ENCODE data around the gene EXOC2. TPM values are rescaled to one million over a fixed set of nuclear protein-coding genes. Genes with fewer than 3 reads are reported as not detected.

Gene EXOC2
- total RNA-seq, 4 donors from 2014 or later, result 25.6 to 37.1 (median 30.8) TPM

GRCh38 chr6:593139-593906 lies 99.6 kb downstream of the EXOC2 start:
- Histone ChIP-seq H3K4me3 (replicated peaks in 1 of 3) (no peak overlapping the region), H3K27ac (no peak overlapping the region), H3K9me3 (no peaks in the 10 kb centered on the region), H3K4me1 (no peaks in the 10 kb centered on the region), H3K36me3 (peaks cover 14 to 15% of the 10 kb centered on the region in 2 donors), H3K27me3 (no peaks in the 10 kb centered on the region)
- TF ChIP-seq, protein P1, sequence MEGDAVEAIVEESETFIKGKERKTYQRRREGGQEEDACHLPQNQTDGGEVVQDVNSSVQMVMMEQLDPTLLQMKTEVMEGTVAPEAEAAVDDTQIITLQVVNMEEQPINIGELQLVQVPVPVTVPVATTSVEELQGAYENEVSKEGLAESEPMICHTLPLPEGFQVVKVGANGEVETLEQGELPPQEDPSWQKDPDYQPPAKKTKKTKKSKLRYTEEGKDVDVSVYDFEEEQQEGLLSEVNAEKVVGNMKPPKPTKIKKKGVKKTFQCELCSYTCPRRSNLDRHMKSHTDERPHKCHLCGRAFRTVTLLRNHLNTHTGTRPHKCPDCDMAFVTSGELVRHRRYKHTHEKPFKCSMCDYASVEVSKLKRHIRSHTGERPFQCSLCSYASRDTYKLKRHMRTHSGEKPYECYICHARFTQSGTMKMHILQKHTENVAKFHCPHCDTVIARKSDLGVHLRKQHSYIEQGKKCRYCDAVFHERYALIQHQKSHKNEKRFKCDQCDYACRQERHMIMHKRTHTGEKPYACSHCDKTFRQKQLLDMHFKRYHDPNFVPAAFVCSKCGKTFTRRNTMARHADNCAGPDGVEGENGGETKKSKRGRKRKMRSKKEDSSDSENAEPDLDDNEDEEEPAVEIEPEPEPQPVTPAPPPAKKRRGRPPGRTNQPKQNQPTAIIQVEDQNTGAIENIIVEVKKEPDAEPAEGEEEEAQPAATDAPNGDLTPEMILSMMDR (IDR thresholded peaks at IDR 0.05), result peak in 5 of 6 experiments; percentile 48 to 76 (median 73)
- no peak for TF ChIP-seq POLR2A (IDR thresholded peaks at IDR 0.05)
- peak; percentile 44 to 68 for DNase-seq
- intact Hi-C loops (cut with DNase I), result loop anchor here (5.0 to 10.0 kb wide), 3 partner anchors 131 to 789 kb away; no protein-coding TSS in a partner anchor
- 3 to 4% methylated on average over 5 of the region's 5 CpGs for WGBS, 2 donors

DNA sequence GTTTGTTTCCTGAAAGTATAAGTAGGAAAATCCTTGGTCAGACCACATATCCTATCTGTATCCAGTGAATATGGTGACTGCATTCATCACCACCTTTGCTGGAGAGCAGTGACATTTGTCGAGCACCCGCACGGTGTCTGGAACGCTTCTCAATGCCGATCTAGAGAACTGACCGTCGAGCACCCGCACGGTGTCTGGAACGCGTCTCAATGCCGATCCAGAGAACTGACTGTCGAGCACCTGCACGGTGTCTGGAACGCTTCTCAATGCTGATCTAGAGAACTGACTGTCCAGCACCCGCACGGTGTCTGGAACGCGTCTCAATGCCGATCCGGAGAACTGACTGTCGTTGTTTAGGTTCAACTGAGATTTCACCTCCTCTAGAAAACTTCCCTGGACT lies 103.8 kb downstream of the EXOC2 start:
- intact Hi-C loops (cut with DNase I), result no loop called here
- Histone ChIP-seq H3K9me3 (no peaks in the 10 kb centered on the region), H3K4me1 (no peaks in the 10 kb centered on the region), H3K36me3 (no peaks in the 10 kb centered on the region), H3K27ac (no peak overlapping the region), H3K4me3 (replicated peaks in 1 of 3) (no peak overlapping the region), H3K27me3 (no peaks in the 10 kb centered on the region)
- no peak for DNase-seq
- TF ChIP-seq POLR2A (IDR thresholded peaks at IDR 0.05), result no peak
- 93 to 94% methylated on average over 22 of the region's 22 CpGs for WGBS, 2 donors

DNA sequence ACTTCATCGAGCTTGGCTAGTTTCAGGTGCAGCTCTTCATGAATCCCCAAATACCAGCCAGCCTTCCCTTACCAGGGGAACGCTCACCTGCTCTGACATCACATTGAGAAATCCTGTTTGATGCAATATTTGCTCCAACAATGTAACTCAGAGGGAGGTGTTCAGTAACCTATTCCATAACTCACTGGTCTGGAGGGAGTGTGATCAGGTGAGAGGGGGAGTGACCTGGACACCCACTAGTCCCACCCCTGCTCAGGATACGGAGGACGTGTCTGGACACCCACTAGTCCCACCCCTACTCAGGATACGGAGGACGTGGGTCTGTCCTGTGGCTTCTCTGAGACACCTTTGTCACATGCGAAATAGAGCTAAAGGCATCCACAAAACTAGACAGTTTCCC lies 106.4 kb downstream of the EXOC2 start:
- H3K4me1 ChIP-seq, result no peaks in the 10 kb centered on the region
- 95 to 97% methylated on average over 7 of the region's 7 CpGs for WGBS, 2 donors
- TF ChIP-seq, protein P1 (IDR thresholded peaks at IDR 0.05), result no peak
- no peak for TF ChIP-seq POLR2A (IDR thresholded peaks at IDR 0.05)

GRCh38 chr6:583635-584034 lies 109.3 kb downstream of the EXOC2 start:
- WGBS, 2 donors, result 90 to 92% methylated on average over 6 of the region's 6 CpGs
- H3K4me1 ChIP-seq, result no peaks in the 10 kb centered on the region
- TF ChIP-seq, protein P1 (IDR thresholded peaks at IDR 0.05), result no peak
- no peak for TF ChIP-seq POLR2A (IDR thresholded peaks at IDR 0.05)
- H3K27me3 ChIP-seq, result no peaks in the 10 kb centered on the region
- H3K4me3 ChIP-seq (replicated peaks in 1 of 3), result no peak overlapping the region
- no peak overlapping the region for H3K27ac ChIP-seq
- H3K9me3 ChIP-seq, result no peaks in the 10 kb centered on the region
- no peaks in the 10 kb centered on the region for H3K36me3 ChIP-seq
- intact Hi-C loops (cut with DNase I), result no loop called here
- no peak for DNase-seq

More for the DNA sequence above, 106.4 kb downstream of the EXOC2 start:
- no peak for DNase-seq
- H3K27me3 ChIP-seq, result no peaks in the 10 kb centered on the region
- no peaks in the 10 kb centered on the region for H3K9me3 ChIP-seq
- no peaks in the 10 kb centered on the region for H3K36me3 ChIP-seq
- no peak overlapping the region for H3K4me3 ChIP-seq (replicated peaks in 1 of 3)
- no peak overlapping the region for H3K27ac ChIP-seq
- intact Hi-C loops (cut with DNase I), result no loop called here

GRCh38 chr6:583116-583515 lies 109.8 kb downstream of the EXOC2 start:
- DNase-seq, result no peak
- WGBS, 2 donors, result 85 to 90% methylated on average over 1 of the region's 1 CpG
- TF ChIP-seq, protein P1 (IDR thresholded peaks at IDR 0.05), result no peak
- no peak for TF ChIP-seq POLR2A (IDR thresholded peaks at IDR 0.05)
- Histone ChIP-seq H3K4me3 (replicated peaks in 1 of 3) (no peak overlapping the region), H3K27ac (no peak overlapping the region), H3K27me3 (no peaks in the 10 kb centered on the region), H3K9me3 (no peaks in the 10 kb centered on the region), H3K36me3 (no peaks in the 10 kb centered on the region), H3K4me1 (no peaks in the 10 kb centered on the region)
- intact Hi-C loops (cut with DNase I), result no loop called here

Data from thyroid gland (tissue), 4 donors.